SH-SY5Y (cell line): ENCODE results near the gene TPX2.

Source experiments
- GATA2 ChIP-seq: IDR thresholded peaks from 2 replicates; pipeline ENCODE4 v1.6.1; 2011; ENCODE audit warnings: mild to moderate bottlenecking, low read depth, low read length
- GATA3 ChIP-seq: IDR thresholded peaks from 2 replicates; pipeline ENCODE4 v1.6.1; 2011; ENCODE audit warnings: low read depth, mild to moderate bottlenecking, low read length, moderate library complexity

- TF ChIP-seq GATA2 (no peak), GATA3 (no peak)
These were observed 20.0 kb upstream of the TPX2 start for GRCh38 chr20:31718952-31719643.
